Peyer's patch (tissue), 4 donors: ENCODE data around the gene SLC15A1. TPM values are rescaled to one million over a fixed set of nuclear protein-coding genes. Genes with fewer than 3 reads are reported as not detected.

Source experiments
- DNase-seq, 3 donors: peaks; one replicate each; pipeline ENCODE4 v3.0.0-alpha.2; 2017 to 2019
- H3K27ac ChIP-seq, 4 donors: fragments of 200-600 bp; sonication (generic); one replicate each; pipeline ENCODE4 v1.5.1; 2016 to 2019
- H3K27me3 ChIP-seq, 2 donors: fragments of 200-600 bp; sonication (generic); one replicate each; pipeline ENCODE4 v1.5.1; 2019
- H3K36me3 ChIP-seq, 3 donors: fragments of 200-600 bp; sonication (generic); one replicate each; pipeline ENCODE4 v1.5.1; 2016 to 2019
- H3K4me1 ChIP-seq, 4 donors: fragments of 200-600 bp; sonication (generic); one replicate each; pipeline ENCODE4 v1.5.1; 2016 to 2019
- H3K4me3 ChIP-seq, 4 donors: fragments of 200-600 bp; sonication (generic); 1 replicate in 3 of 4; 2 replicates in 1 of 4; pipeline ENCODE4 v1.5.1; 2016 to 2019; ENCODE audit warnings: mild to moderate bottlenecking in 1 of 4
- H3K9me3 ChIP-seq, 4 donors: fragments of 200-600 bp; sonication (generic); one replicate each; pipeline ENCODE4 v1.5.1; 2016 to 2019; ENCODE audit warnings: mild to moderate bottlenecking in 1 of 4
- CTCF ChIP-seq, 6 experiments: fragments of 450-650 bp in 4 of 6; fragments of 200-600 bp in 2 of 6; sonication (generic) in 1 of 6; IDR thresholded peaks; one replicate each; pipeline ENCODE4 v1.5.1; 2017 to 2019; ENCODE audit warnings: antibody characterized with exemption in 6 of 6, mild to moderate bottlenecking in 3 of 6, moderate library complexity in 1 of 6
- POLR2A ChIP-seq, 2 donors: fragments of 450-650 bp; IDR thresholded peaks; one replicate each; pipeline ENCODE4 v1.5.1; 2017; ENCODE audit warnings: antibody characterized with exemption in 2 of 2, mild to moderate bottlenecking in 2 of 2, moderate library complexity in 2 of 2
- total RNA-seq, 4 donors: library from RNA; depleted of rRNA; stranded (reverse); fragments of >200 nt; gene quantifications; one replicate each; pipeline ENCODE4 v1.1.0, GENCODE V29; 2016

Gene SLC15A1
- total RNA-seq, 4 donors from 2014 or later = 4.1 to 732 (median 555) TPM

- Histone ChIP-seq H3K4me1 (peaks cover 0 to 17% (median 2%) of the 10 kb centered on the region in 4 donors), H3K27ac (no peak overlapping the region), H3K36me3 (no peaks in the 10 kb centered on the region), H3K27me3 (no peaks in the 10 kb centered on the region), H3K4me3 (no peak overlapping the region), H3K9me3 (no peaks in the 10 kb centered on the region)
- no peak for TF ChIP-seq POLR2A (IDR thresholded peaks at IDR 0.05)
- TF ChIP-seq CTCF (IDR thresholded peaks at IDR 0.05) = no peak
- peak in 1 of 3 donors; percentile 11 for DNase-seq
Measured at GRCh38 chr13:98781905-98782304, 29.4 kb upstream of the SLC15A1 start.

GRCh38 chr13:98781470-98781869 lies 29.0 kb upstream of the SLC15A1 start:
- TF ChIP-seq CTCF (IDR thresholded peaks at IDR 0.05) (no peak), POLR2A (IDR thresholded peaks at IDR 0.05) (no peak)
- peaks cover 0 to 17% (median 2%) of the 10 kb centered on the region in 4 donors for H3K4me1 ChIP-seq
- no peak overlapping the region for H3K27ac ChIP-seq
- H3K36me3 ChIP-seq = no peaks in the 10 kb centered on the region
- H3K27me3 ChIP-seq = no peaks in the 10 kb centered on the region
- no peaks in the 10 kb centered on the region for H3K9me3 ChIP-seq
- DNase-seq = peak in 1 of 3 donors; percentile 33
- no peak overlapping the region for H3K4me3 ChIP-seq

GRCh38 chr13:98781045-98781444 lies 28.6 kb upstream of the SLC15A1 start:
- Histone ChIP-seq H3K27me3 (no peaks in the 10 kb centered on the region), H3K4me3 (no peak overlapping the region), H3K36me3 (no peaks in the 10 kb centered on the region), H3K27ac (no peak overlapping the region), H3K4me1 (peaks cover 0 to 17% (median 2%) of the 10 kb centered on the region in 4 donors), H3K9me3 (no peaks in the 10 kb centered on the region)
- peak in 1 of 3 donors; percentile 6 for DNase-seq
- TF ChIP-seq CTCF (IDR thresholded peaks at IDR 0.05) = no peak
- TF ChIP-seq POLR2A (IDR thresholded peaks at IDR 0.05) = no peak

- H3K4me1 ChIP-seq = peaks cover 0 to 18% (median 2%) of the 10 kb centered on the region in 4 donors
- TF ChIP-seq CTCF (IDR thresholded peaks at IDR 0.05) = no peak
- TF ChIP-seq POLR2A (IDR thresholded peaks at IDR 0.05) = no peak
- H3K27me3 ChIP-seq = no peaks in the 10 kb centered on the region
- no peak overlapping the region for H3K4me3 ChIP-seq
- DNase-seq = no peak
- H3K27ac ChIP-seq = no peak overlapping the region
- no peaks in the 10 kb centered on the region for H3K36me3 ChIP-seq
- no peaks in the 10 kb centered on the region for H3K9me3 ChIP-seq
Measured at GRCh38 chr13:98780451-98780850, 28.0 kb upstream of the SLC15A1 start.

- no peak overlapping the region for H3K27ac ChIP-seq
- H3K36me3 ChIP-seq = no peaks in the 10 kb centered on the region
- no peaks in the 10 kb centered on the region for H3K27me3 ChIP-seq
- TF ChIP-seq POLR2A (IDR thresholded peaks at IDR 0.05) = no peak
- TF ChIP-seq CTCF (IDR thresholded peaks at IDR 0.05) = no peak
- no peak overlapping the region for H3K4me3 ChIP-seq
- H3K4me1 ChIP-seq = peaks cover 0 to 11% (median 2%) of the 10 kb centered on the region in 4 donors
- H3K9me3 ChIP-seq = no peaks in the 10 kb centered on the region
- no peak for DNase-seq
Measured at GRCh38 chr13:98779695-98780094, 27.2 kb upstream of the SLC15A1 start.

GRCh38 chr13:98778749-98779148 lies 26.3 kb upstream of the SLC15A1 start:
- no peaks in the 10 kb centered on the region for H3K36me3 ChIP-seq
- DNase-seq = peak in 1 of 3 donors; percentile 7
- H3K9me3 ChIP-seq = no peaks in the 10 kb centered on the region
- no peaks in the 10 kb centered on the region for H3K27me3 ChIP-seq
- no peak overlapping the region for H3K27ac ChIP-seq
- peaks cover 0 to 4% (median 0%) of the 10 kb centered on the region in 4 donors for H3K4me1 ChIP-seq
- no peak overlapping the region for H3K4me3 ChIP-seq
- TF ChIP-seq CTCF (IDR thresholded peaks at IDR 0.05) (no peak), POLR2A (IDR thresholded peaks at IDR 0.05) (no peak)
